Lower leg skin (tissue), 3 donors: Measurements from ENCODE around the gene SLX9.

Experiments used
- CTCF ChIP-seq, 3 donors: fragments of 450-650 bp; IDR thresholded peaks; one replicate each; pipeline ENCODE4 v1.5.1; 2016; ENCODE audit warnings: antibody characterized with exemption in 3 of 3, mild to moderate bottlenecking in 3 of 3, moderate library complexity in 2 of 3
- POLR2A ChIP-seq, 2 donors: fragments of 450-650 bp; IDR thresholded peaks; one replicate each; pipeline ENCODE4 v1.6.1; 2016 to 2017; ENCODE audit warnings: antibody characterized with exemption in 2 of 2, mild to moderate bottlenecking in 1 of 2, moderate library complexity in 1 of 2

DNA sequence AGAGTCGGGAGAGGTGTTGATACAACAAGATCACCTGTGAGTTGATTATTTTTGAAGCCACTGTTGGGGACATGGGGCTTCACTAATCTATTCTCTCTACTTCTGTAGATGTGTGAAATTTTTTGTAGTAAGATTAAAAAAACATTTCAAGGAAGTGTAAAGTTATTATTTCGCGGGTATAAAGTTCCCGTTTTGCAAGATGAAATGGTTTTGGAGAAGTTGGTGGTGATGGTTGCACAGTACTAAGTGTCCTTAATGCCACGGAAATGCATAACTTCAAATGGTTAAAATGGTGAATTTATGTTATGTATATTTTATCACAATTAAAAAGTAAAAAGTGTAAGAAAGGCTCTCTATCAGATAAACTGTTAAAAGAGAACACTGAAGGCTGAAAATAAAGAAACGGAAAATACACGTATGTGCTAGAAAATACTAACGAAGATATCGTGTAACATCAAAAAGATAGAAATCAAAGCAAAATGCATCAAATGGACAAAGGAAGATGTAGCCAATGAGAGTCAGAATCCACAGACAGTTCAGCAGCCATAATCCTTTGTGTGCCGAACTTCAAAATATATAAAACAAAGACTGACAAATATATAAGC lies 16.2 kb upstream of the SLX9 start:
- TF ChIP-seq CTCF (IDR thresholded peaks at IDR 0.05): no peak
- no peak for TF ChIP-seq POLR2A (IDR thresholded peaks at IDR 0.05)
